Testis (tissue), 2 donors: ENCODE data around the gene INPP5B.

Source experiments
- CTCF ChIP-seq, 3 experiments: fragments of 450-650 bp in 2 of 3; fragments of 200-600 bp in 1 of 3; sonication (generic) in 1 of 3; IDR thresholded peaks; one replicate each; pipeline ENCODE4 v1.5.1; 2016 to 2019; ENCODE audit warnings: antibody characterized with exemption in 3 of 3, mild to moderate bottlenecking in 2 of 3, moderate library complexity in 1 of 3
- POLR2A ChIP-seq: fragments of 450-650 bp; IDR thresholded peaks from one replicate; pipeline ENCODE4 v1.6.1; 2017; ENCODE audit warnings: antibody characterized with exemption, mild to moderate bottlenecking, moderate library complexity

GRCh38 chr1:37945251-37945650 is 1.6 kb downstream of the INPP5B start:
- TF ChIP-seq CTCF (IDR thresholded peaks at IDR 0.05): no peak
- no peak for TF ChIP-seq POLR2A
